ENCODE measurements around the gene ESAM. TPM values are rescaled to one million over a fixed set of nuclear protein-coding genes. Genes with fewer than 3 reads are reported as not detected.

The ESAM gene
- total RNA-seq, 1 donor from 2014 or later, result 0.85 TPM

GRCh38 chr11:124748481-124749343 is 13.4 kb downstream of the ESAM start:
- peaks cover 95% of the 10 kb centered on the region for H3K27me3 Mint-ChIP-seq (ENCODE audit: low read depth)
- no peak for TF ChIP-seq CTCF (IDR thresholded peaks at IDR 0.05; ENCODE audit: unreplicated experiment)
- no peak overlapping the region for H3K27ac Mint-ChIP-seq
- H3K36me3 Mint-ChIP-seq, result no peaks in the 10 kb centered on the region
- no peaks in the 10 kb centered on the region for H3K9me3 Mint-ChIP-seq
- no peak for DNase-seq (ENCODE audit: low spot score in 2 of 2, unreplicated experiment in 2 of 2)
- no peak overlapping the region for H3K4me3 Mint-ChIP-seq
- peaks cover 17% of the 10 kb centered on the region for H3K4me1 Mint-ChIP-seq

- Mint-ChIP-seq H3K4me3 (no peak overlapping the region), H3K36me3 (no peaks in the 10 kb centered on the region), H3K27me3 (ENCODE audit: low read depth) (peaks cover 95% of the 10 kb centered on the region)
Measured at GRCh38 chr11:124748100-124748418, 14.0 kb downstream of the ESAM start.

GRCh38 chr11:124747406-124748099 is 14.5 kb downstream of the ESAM start:
- no peak for DNase-seq (ENCODE audit: low spot score in 2 of 2, unreplicated experiment in 2 of 2)
- no peak overlapping the region for H3K27ac Mint-ChIP-seq
- H3K4me1 Mint-ChIP-seq, result peaks cover 15% of the 10 kb centered on the region
- no peaks in the 10 kb centered on the region for H3K9me3 Mint-ChIP-seq
- H3K36me3 Mint-ChIP-seq, result no peaks in the 10 kb centered on the region
- H3K4me3 Mint-ChIP-seq, result peak overlapping the region; percentile 80
- TF ChIP-seq CTCF (IDR thresholded peaks at IDR 0.05; ENCODE audit: unreplicated experiment), result no peak
- peaks cover 95% of the 10 kb centered on the region for H3K27me3 Mint-ChIP-seq (ENCODE audit: low read depth)

More at GRCh38 chr11:124748100-124748418, 14.0 kb downstream of the ESAM start:
- H3K9me3 Mint-ChIP-seq, result no peaks in the 10 kb centered on the region
- no peak for DNase-seq (ENCODE audit: low spot score in 2 of 2, unreplicated experiment in 2 of 2)
- H3K27ac Mint-ChIP-seq, result no peak overlapping the region
- TF ChIP-seq CTCF (IDR thresholded peaks at IDR 0.05; ENCODE audit: unreplicated experiment), result no peak
- peaks cover 17% of the 10 kb centered on the region for H3K4me1 Mint-ChIP-seq

GRCh38 chr11:124746621-124747243 is 15.4 kb downstream of the ESAM start:
- Mint-ChIP-seq H3K27me3 (ENCODE audit: low read depth) (peaks cover 98% of the 10 kb centered on the region), H3K36me3 (no peaks in the 10 kb centered on the region), H3K27ac (no peak overlapping the region), H3K4me3 (peak overlapping the region; percentile 80), H3K4me1 (peaks cover 14% of the 10 kb centered on the region), H3K9me3 (no peaks in the 10 kb centered on the region)
- DNase-seq (ENCODE audit: low spot score in 2 of 2, unreplicated experiment in 2 of 2), result no peak
- TF ChIP-seq CTCF (IDR thresholded peaks at IDR 0.05; ENCODE audit: unreplicated experiment), result no peak

GRCh38 chr11:124745835-124746620 is 16.1 kb downstream of the ESAM start:
- TF ChIP-seq CTCF (IDR thresholded peaks at IDR 0.05; ENCODE audit: unreplicated experiment), result peak; percentile 16
- peaks cover 14% of the 10 kb centered on the region for H3K4me1 Mint-ChIP-seq
- H3K36me3 Mint-ChIP-seq, result no peaks in the 10 kb centered on the region
- no peaks in the 10 kb centered on the region for H3K9me3 Mint-ChIP-seq
- H3K27me3 Mint-ChIP-seq (ENCODE audit: low read depth), result peaks cover 99% of the 10 kb centered on the region
- H3K4me3 Mint-ChIP-seq, result peak overlapping the region; percentile 80
- H3K27ac Mint-ChIP-seq, result no peak overlapping the region
- DNase-seq (ENCODE audit: low spot score in 2 of 2, unreplicated experiment in 2 of 2), result no peak

Data from mesothelial cell of epicardium (in vitro differentiated cells).